ENCODE results near the gene CAMP.
"Not testable (repeated sequence)": the region's sequence is repeated elsewhere in the genome, so short reads cannot be mapped to it uniquely, and the experiment has no call there.

Gene CAMP

DNA sequence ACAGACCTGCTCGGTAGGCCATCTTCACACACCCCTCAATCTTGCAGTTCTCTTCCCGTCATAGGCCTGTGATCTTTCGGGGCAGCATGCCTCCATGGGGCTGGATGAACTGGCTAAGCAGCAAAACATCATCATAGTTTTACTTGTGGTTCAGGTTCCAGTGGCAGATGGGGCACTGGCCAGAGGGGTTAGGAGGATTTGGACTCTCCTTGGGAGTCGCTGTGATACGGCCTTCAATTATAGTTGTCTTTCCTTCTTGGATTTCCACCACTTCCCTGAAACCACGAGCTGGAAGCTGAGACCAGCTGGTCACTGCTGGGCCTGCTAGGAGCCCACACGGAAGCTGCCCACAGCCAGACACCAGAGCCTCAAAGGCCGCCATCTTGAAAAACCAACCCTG is 33.3 kb downstream of the CAMP start:
- no peak for DNase-seq (ENCODE audit: low read depth)

- no peak for DNase-seq (ENCODE audit: low read depth)
These were observed 35.2 kb downstream of the CAMP start for GRCh38 chr3:48258530-48258929.

- no peak for DNase-seq (ENCODE audit: low read depth)
These were observed 44.5 kb downstream of the CAMP start for GRCh38 chr3:48267782-48268181.

- DNase-seq (ENCODE audit: low read depth), result no peak
These were observed 45.2 kb downstream of the CAMP start for GRCh38 chr3:48268381-48268935.

GRCh38 chr3:48268936-48269561 is 45.8 kb downstream of the CAMP start:
- no peak for DNase-seq (ENCODE audit: low read depth)

DNA sequence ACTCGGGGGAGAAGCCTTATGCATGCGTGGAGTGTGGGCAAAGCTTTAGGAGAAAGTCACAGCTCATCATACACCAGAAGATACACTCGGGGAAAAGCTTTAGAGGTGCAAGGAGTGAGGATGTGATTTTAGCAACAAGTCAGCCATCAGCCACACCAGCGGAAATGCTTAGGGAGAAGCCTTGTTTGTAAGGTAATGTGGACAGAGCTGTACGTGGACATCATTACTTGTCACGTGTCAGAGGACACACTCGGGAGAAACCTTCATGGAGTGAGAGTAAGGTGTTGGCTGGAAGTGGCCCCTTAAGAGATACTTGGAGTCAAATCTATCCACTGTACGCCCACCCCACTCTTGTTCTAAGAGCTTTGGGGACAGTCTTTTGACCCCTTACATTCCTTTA is 46.3 kb downstream of the CAMP start:
- DNase-seq (ENCODE audit: low read depth), result no peak

DNA sequence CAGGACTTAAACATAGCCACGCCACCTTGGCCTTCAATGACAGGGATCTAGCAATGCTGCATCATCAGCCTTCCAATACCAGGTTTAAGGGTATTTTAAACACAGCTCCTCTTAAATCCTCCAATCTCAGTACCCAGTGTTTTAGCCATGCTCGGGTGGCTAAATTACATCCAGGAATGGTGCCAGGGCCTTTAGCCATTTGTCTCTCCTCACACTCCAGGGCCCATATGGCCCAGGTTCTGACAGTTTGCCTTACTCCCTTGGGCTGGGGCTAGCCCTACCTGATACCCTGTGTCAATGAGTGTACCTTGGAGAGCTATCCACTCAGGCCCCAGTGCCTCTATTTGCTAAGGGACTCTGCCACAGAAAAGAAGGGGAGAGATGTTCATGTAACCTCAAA is 47.0 kb downstream of the CAMP start:
- no peak for DNase-seq (ENCODE audit: low read depth)

GRCh38 chr3:48271223-48271622 is 47.9 kb downstream of the CAMP start:
- DNase-seq (ENCODE audit: low read depth), result not testable (repeated sequence)

DNA sequence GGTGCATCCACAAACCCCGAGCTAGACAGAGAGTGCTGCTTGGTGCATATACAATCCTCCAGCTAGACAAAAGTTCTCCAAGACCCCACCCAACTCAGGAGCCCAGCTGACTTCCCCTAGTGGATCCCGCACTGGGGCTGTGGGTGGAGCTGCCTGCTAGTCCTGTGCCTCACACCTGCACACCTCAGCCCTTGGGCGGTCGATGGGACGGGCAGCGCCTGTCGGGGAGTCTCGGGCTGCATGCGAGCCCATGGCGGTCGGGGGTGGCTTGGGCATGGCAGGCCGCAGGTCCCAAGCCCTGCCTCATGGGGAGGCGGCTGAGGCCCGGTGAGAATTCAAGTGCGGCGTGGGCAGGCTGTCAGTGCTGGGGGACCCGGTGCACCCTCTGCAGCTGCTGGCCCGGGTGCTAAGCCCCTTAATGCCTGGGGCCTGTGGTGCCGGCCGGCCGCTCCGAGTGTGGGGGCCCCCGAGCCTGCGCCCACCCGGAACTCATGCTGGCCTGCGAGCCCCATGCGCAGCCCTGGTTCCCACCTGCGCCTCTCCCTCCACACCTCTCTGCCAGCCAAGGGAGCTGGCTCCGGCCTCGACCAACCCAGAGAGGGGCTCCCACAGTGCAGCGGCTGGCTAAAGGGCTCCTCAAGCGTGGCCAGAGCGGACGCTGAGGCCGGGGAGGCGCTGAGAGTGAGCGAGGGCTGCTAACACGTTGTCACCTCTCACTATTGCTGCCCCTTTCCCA is 48.6 kb downstream of the CAMP start:
- DNase-seq (ENCODE audit: low read depth), result no peak

- DNase-seq (ENCODE audit: low read depth), result peak; percentile 23
These were observed 50.4 kb downstream of the CAMP start for GRCh38 chr3:48273594-48274211.

DNA sequence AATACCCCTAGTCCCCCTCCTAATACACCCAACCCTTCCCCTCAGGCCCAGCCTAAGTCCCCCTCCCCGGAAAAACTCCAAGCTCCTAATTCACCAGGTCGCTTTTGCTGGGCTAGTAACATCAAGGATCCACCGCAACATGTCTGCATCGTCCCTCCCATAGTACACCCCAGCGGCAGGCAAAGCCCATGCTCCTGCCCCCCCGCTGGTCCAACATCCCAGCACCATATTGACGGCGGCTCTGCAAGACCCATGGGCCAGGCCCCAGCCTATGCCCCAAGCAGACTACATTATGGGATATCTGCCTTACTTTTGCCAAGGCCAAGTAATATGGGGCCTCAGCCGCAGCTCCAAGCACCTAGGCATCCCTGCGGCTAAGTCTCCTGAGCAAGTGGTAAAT is 51.2 kb downstream of the CAMP start:
- no peak for DNase-seq (ENCODE audit: low read depth)
